ENCODE data around the gene RACGAP1. TPM values are rescaled to one million over a fixed set of nuclear protein-coding genes. Genes with fewer than 3 reads are reported as not detected.
A peak's percentile ranks its signal among the peaks of the same experiment; 100 is the strongest.

The RACGAP1 gene
- total and polyA plus RNA-seq, 4 experiments from 2014 or later: 8.5 to 14.7 (median 11.1) TPM

GRCh38 chr12:49956663-49957569, 68.4 kb downstream of the RACGAP1 start:
- H3K4me1 ChIP-seq (ENCODE audit: insufficient read depth, low read length): no peaks in the 10 kb centered on the region
- DNase-seq: no peak
- Mint-ChIP-seq H3K27me3 (peaks cover 51 to 60% of the 10 kb centered on the region in 2 donors), H3K4me3 (no peak overlapping the region), H3K4me1 (peaks cover 6 to 10% (median 7%) of the 10 kb centered on the region in 4 donors), H3K9me3 (no peaks in the 10 kb centered on the region), H3K27ac (peak overlapping the region in 1 of 7 donors; percentile 10), H3K36me3 (peaks cover 0 to 5% of the 10 kb centered on the region in 2 donors)
- CTCF ChIA-PET (ENCODE audit: partially characterized antibody): interaction anchor here (2.7 to 3.3 kb wide), 3 partner anchors 11 kb away, joined by 9 to 31 read pairs (median 20); no protein-coding TSS in a partner anchor
- H3K27ac ChIP-seq (ENCODE audit: low read depth, low read length): no peak overlapping the region
- H3K4me3 ChIP-seq (ENCODE audit: low read length in 2 of 2): no peak overlapping the region
- no peaks in the 10 kb centered on the region for H3K36me3 ChIP-seq (ENCODE audit: insufficient read depth, low read length)
- intact Hi-C loops (cut with micrococcal nuclease): no loop called here
- POLR2A ChIA-PET (ENCODE audit: partially characterized antibody): no interaction called here
- peaks cover 20% of the 10 kb centered on the region for H3K27me3 ChIP-seq (ENCODE audit: insufficient read depth, low read length)
- H3K9me3 ChIP-seq (ENCODE audit: control insufficient read depth in 1 of 2, low read length in 2 of 2): no peaks in the 10 kb centered on the region

- no peak overlapping the region for H3K4me3 Mint-ChIP-seq
- intact Hi-C loops (cut with micrococcal nuclease): no loop called here
- H3K4me1 Mint-ChIP-seq: peaks cover 6 to 10% (median 7%) of the 10 kb centered on the region in 4 donors
- Histone ChIP-seq H3K27me3 (ENCODE audit: insufficient read depth, low read length) (peaks cover 20% of the 10 kb centered on the region), H3K4me3 (ENCODE audit: low read length in 2 of 2) (no peak overlapping the region), H3K27ac (ENCODE audit: low read depth, low read length) (no peak overlapping the region), H3K36me3 (ENCODE audit: insufficient read depth, low read length) (no peaks in the 10 kb centered on the region), H3K4me1 (ENCODE audit: insufficient read depth, low read length) (no peaks in the 10 kb centered on the region), H3K9me3 (ENCODE audit: control insufficient read depth in 1 of 2, low read length in 2 of 2) (no peaks in the 10 kb centered on the region)
- DNase-seq: no peak
- H3K36me3 Mint-ChIP-seq: peaks cover 0 to 5% of the 10 kb centered on the region in 2 donors
- ChIA-PET CTCF (ENCODE audit: partially characterized antibody) (interaction anchor here (2.7 kb wide), 1 partner anchor 11 kb away, joined by 9 read pairs; no protein-coding TSS in a partner anchor), POLR2A (ENCODE audit: partially characterized antibody) (no interaction called here)
- no peaks in the 10 kb centered on the region for H3K9me3 Mint-ChIP-seq
- no peak overlapping the region for H3K27ac Mint-ChIP-seq
- peaks cover 49 to 62% of the 10 kb centered on the region in 2 donors for H3K27me3 Mint-ChIP-seq
Measured at GRCh38 chr12:49955899-49956662, 69.2 kb downstream of the RACGAP1 start.

- H3K4me1 Mint-ChIP-seq: peaks cover 0 to 2% (median under 1%) of the 10 kb centered on the region in 4 donors
- no peaks in the 10 kb centered on the region for H3K36me3 ChIP-seq (ENCODE audit: insufficient read depth, low read length)
- no peak for DNase-seq
- H3K4me3 ChIP-seq (ENCODE audit: low read length in 2 of 2): no peak overlapping the region
- H3K4me1 ChIP-seq (ENCODE audit: insufficient read depth, low read length): no peaks in the 10 kb centered on the region
- H3K9me3 ChIP-seq (ENCODE audit: control insufficient read depth in 1 of 2, low read length in 2 of 2): no peaks in the 10 kb centered on the region
- ChIA-PET POLR2A (ENCODE audit: partially characterized antibody) (no interaction called here), CTCF (ENCODE audit: partially characterized antibody) (interaction anchor here (1.5 to 2.7 kb wide), 2 partner anchors 10 to 12 kb away, joined by 4 to 9 read pairs; no protein-coding TSS in a partner anchor)
- no peak overlapping the region for H3K27ac Mint-ChIP-seq
- H3K27ac ChIP-seq (ENCODE audit: low read depth, low read length): no peak overlapping the region
- H3K27me3 ChIP-seq (ENCODE audit: insufficient read depth, low read length): peaks cover 12% of the 10 kb centered on the region
- no peaks in the 10 kb centered on the region for H3K9me3 Mint-ChIP-seq
- no peak overlapping the region for H3K4me3 Mint-ChIP-seq
- H3K36me3 Mint-ChIP-seq: no peaks in the 10 kb centered on the region
- intact Hi-C loops (cut with micrococcal nuclease): no loop called here
- H3K27me3 Mint-ChIP-seq: peaks cover 43 to 56% of the 10 kb centered on the region in 2 donors
Measured at GRCh38 chr12:49954863-49955830, 70.1 kb downstream of the RACGAP1 start.

GRCh38 chr12:49953961-49954846, 71.1 kb downstream of the RACGAP1 start:
- no peaks in the 10 kb centered on the region for H3K36me3 Mint-ChIP-seq
- intact Hi-C loops (cut with micrococcal nuclease): no loop called here
- peaks cover 38 to 48% of the 10 kb centered on the region in 2 donors for H3K27me3 Mint-ChIP-seq
- DNase-seq: no peak
- CTCF ChIA-PET (ENCODE audit: partially characterized antibody): interaction anchor here (1.3 to 2.7 kb wide), 3 partner anchors 9 to 13 kb away, joined by 3 to 9 read pairs (median 4); no protein-coding TSS in a partner anchor
- POLR2A ChIA-PET (ENCODE audit: partially characterized antibody): no interaction called here
- Histone ChIP-seq H3K36me3 (ENCODE audit: insufficient read depth, low read length) (no peaks in the 10 kb centered on the region), H3K4me3 (ENCODE audit: low read length in 2 of 2) (no peak overlapping the region), H3K27ac (ENCODE audit: low read depth, low read length) (no peak overlapping the region), H3K9me3 (ENCODE audit: control insufficient read depth in 1 of 2, low read length in 2 of 2) (no peaks in the 10 kb centered on the region), H3K4me1 (ENCODE audit: insufficient read depth, low read length) (no peaks in the 10 kb centered on the region), H3K27me3 (ENCODE audit: insufficient read depth, low read length) (peaks cover 9% of the 10 kb centered on the region)
- H3K4me1 Mint-ChIP-seq: peaks cover 0 to 2% (median 0%) of the 10 kb centered on the region in 4 donors
- no peak overlapping the region for H3K4me3 Mint-ChIP-seq
- no peaks in the 10 kb centered on the region for H3K9me3 Mint-ChIP-seq
- H3K27ac Mint-ChIP-seq: no peak overlapping the region

GRCh38 chr12:49953151-49953550, 72.1 kb downstream of the RACGAP1 start:
- Mint-ChIP-seq H3K4me1 (peaks cover 0 to 2% (median 0%) of the 10 kb centered on the region in 4 donors), H3K27me3 (peaks cover 28 to 38% of the 10 kb centered on the region in 2 donors), H3K9me3 (no peaks in the 10 kb centered on the region), H3K36me3 (no peaks in the 10 kb centered on the region), H3K4me3 (no peak overlapping the region), H3K27ac (no peak overlapping the region)
- Histone ChIP-seq H3K4me1 (ENCODE audit: insufficient read depth, low read length) (no peaks in the 10 kb centered on the region), H3K27ac (ENCODE audit: low read depth, low read length) (no peak overlapping the region), H3K27me3 (ENCODE audit: insufficient read depth, low read length) (peaks cover 5% of the 10 kb centered on the region), H3K36me3 (ENCODE audit: insufficient read depth, low read length) (no peaks in the 10 kb centered on the region), H3K9me3 (ENCODE audit: control insufficient read depth in 1 of 2, low read length in 2 of 2) (no peaks in the 10 kb centered on the region), H3K4me3 (ENCODE audit: low read length in 2 of 2) (no peak overlapping the region)
- intact Hi-C loops (cut with micrococcal nuclease): no loop called here
- POLR2A ChIA-PET (ENCODE audit: partially characterized antibody): no interaction called here
- DNase-seq: no peak
- CTCF ChIA-PET (ENCODE audit: partially characterized antibody): interaction anchor here (1.3 kb wide), 1 partner anchor 8 kb away, joined by 3 read pairs; no protein-coding TSS in a partner anchor
